ENCODE data around the gene DNM2. TPM values are rescaled to one million over a fixed set of nuclear protein-coding genes. Genes with fewer than 3 reads are reported as not detected.

The DNM2 gene
- total and polyA plus RNA-seq, 10 of the 15 experiments (the other 5 are each of a cell fraction or from before 2014, with no cell fraction given), result 1.2 to 146 (median 68.9) TPM

DNA sequence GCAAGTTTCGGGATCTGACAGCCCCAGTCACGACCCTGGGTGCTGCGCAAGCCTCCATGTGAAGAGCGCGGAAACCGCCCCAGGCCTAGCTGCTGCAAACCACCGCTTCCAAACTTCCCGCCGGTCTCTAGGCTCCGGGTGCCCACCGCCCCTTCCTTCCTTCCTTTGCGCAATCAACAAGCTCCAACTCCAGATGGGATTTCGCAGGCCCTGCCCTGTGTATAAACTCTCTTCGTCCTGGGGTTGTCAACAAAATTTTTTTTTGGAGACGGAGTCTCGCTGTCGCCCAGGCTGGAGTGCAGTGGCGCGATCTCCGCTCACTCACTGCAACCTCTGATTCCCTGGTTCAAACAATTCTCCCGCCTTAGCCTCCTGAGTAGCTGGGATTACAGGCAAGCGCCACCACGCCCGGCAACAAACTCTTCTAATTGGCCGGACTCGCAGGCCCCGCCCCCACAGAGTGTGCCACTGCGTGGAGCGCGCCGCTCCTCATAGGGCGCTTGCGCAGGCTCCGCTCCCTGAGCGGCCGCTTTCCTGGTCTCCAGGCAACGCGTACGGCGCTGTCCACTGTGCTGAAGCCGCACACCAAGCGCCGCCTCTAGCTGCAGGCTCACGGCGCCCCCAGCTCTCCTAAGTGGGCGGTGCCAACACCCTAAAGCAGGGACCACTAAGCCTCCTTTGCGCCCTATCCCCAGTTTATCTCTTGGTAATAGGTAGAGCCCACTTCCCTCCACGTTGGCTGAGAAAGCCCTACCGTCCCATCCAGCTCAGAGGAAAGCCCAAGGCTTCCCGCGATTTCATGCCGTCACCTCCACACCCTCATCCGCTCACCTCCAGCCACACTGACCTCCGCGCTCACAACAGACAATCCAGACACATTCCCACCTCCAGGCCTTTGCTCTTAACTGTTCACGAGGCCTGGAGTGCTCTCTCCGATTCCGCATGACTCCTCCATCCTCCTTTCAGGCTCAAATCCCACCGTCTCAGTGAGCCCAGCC is 22.2 kb upstream of the DNM2 start (continued):
- TF ChIP-seq MXI1 (IDR thresholded peaks at IDR 0.05; ENCODE audit: low read depth, low read length) (peak; percentile 98), CBX3 (IDR thresholded peaks at IDR 0.05; ENCODE audit: borderline replicate concordance, low read depth) (no peak), ZNF24 (IDR thresholded peaks at IDR 0.05) (no peak), MTA2 (IDR thresholded peaks at IDR 0.05; ENCODE audit: low read depth) (no peak), SRF (IDR thresholded peaks at IDR 0.05; ENCODE audit: low read depth in 2 of 2, low read length in 2 of 2) (no peak), IKZF1 (conservative IDR thresholded peaks at IDR 0.05) (0 out of 2 replicates have a peak, but pooled peaks have one; percentile 22), NR2C2 (IDR thresholded peaks at IDR 0.05; ENCODE audit: borderline replicate concordance, control insufficient read depth, insufficient read length, low read depth) (no peak), WRNIP1 (IDR thresholded peaks at IDR 0.05; ENCODE audit: borderline replicate concordance, low read depth, low read length) (no peak), TBL1XR1 (IDR thresholded peaks at IDR 0.05; ENCODE audit: low read depth, low read length) (no peak), BRCA1 (IDR thresholded peaks at IDR 0.05; ENCODE audit: low read depth, low read length) (no peak), BHLHE40 (IDR thresholded peaks at IDR 0.05; ENCODE audit: borderline replicate concordance in 1 of 2, low read depth in 2 of 2, low read length in 1 of 2) (peak; percentile 28 to 70; a peak in 2 of 4 replicates), BMI1 (IDR thresholded peaks at IDR 0.05; ENCODE audit: borderline replicate concordance) (peak; percentile 96), MEF2B (IDR thresholded peaks at IDR 0.05; ENCODE audit: partially characterized antibody, poor library complexity, severe bottlenecking) (no peak), IKZF2 (IDR thresholded peaks at IDR 0.05) (no peak), POLR2AphosphoS2 (IDR thresholded peaks at IDR 0.05; ENCODE audit: low read depth, low read length) (no peak)
- TF ChIP-seq, protein P1, sequence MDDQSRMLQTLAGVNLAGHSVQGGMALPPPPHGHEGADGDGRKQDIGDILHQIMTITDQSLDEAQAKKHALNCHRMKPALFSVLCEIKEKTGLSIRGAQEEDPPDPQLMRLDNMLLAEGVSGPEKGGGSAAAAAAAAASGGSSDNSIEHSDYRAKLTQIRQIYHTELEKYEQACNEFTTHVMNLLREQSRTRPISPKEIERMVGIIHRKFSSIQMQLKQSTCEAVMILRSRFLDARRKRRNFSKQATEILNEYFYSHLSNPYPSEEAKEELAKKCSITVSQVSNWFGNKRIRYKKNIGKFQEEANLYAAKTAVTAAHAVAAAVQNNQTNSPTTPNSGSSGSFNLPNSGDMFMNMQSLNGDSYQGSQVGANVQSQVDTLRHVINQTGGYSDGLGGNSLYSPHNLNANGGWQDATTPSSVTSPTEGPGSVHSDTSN (IDR thresholded peaks at IDR 0.05; ENCODE audit: insufficient replicate concordance, low read depth, low read length), result no peak
- TF ChIP-seq, protein P2, sequence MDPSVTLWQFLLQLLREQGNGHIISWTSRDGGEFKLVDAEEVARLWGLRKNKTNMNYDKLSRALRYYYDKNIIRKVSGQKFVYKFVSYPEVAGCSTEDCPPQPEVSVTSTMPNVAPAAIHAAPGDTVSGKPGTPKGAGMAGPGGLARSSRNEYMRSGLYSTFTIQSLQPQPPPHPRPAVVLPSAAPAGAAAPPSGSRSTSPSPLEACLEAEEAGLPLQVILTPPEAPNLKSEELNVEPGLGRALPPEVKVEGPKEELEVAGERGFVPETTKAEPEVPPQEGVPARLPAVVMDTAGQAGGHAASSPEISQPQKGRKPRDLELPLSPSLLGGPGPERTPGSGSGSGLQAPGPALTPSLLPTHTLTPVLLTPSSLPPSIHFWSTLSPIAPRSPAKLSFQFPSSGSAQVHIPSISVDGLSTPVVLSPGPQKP (IDR thresholded peaks at IDR 0.05; ENCODE audit: low read depth, low read length), result no peak
- TF ChIP-seq, protein P3, sequence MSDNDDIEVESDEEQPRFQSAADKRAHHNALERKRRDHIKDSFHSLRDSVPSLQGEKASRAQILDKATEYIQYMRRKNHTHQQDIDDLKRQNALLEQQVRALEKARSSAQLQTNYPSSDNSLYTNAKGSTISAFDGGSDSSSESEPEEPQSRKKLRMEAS (IDR thresholded peaks at IDR 0.05; ENCODE audit: low read depth, low read length), result peak; percentile 60; the same call in 1 of the 2 replicates
- TF ChIP-seq, protein P4, sequence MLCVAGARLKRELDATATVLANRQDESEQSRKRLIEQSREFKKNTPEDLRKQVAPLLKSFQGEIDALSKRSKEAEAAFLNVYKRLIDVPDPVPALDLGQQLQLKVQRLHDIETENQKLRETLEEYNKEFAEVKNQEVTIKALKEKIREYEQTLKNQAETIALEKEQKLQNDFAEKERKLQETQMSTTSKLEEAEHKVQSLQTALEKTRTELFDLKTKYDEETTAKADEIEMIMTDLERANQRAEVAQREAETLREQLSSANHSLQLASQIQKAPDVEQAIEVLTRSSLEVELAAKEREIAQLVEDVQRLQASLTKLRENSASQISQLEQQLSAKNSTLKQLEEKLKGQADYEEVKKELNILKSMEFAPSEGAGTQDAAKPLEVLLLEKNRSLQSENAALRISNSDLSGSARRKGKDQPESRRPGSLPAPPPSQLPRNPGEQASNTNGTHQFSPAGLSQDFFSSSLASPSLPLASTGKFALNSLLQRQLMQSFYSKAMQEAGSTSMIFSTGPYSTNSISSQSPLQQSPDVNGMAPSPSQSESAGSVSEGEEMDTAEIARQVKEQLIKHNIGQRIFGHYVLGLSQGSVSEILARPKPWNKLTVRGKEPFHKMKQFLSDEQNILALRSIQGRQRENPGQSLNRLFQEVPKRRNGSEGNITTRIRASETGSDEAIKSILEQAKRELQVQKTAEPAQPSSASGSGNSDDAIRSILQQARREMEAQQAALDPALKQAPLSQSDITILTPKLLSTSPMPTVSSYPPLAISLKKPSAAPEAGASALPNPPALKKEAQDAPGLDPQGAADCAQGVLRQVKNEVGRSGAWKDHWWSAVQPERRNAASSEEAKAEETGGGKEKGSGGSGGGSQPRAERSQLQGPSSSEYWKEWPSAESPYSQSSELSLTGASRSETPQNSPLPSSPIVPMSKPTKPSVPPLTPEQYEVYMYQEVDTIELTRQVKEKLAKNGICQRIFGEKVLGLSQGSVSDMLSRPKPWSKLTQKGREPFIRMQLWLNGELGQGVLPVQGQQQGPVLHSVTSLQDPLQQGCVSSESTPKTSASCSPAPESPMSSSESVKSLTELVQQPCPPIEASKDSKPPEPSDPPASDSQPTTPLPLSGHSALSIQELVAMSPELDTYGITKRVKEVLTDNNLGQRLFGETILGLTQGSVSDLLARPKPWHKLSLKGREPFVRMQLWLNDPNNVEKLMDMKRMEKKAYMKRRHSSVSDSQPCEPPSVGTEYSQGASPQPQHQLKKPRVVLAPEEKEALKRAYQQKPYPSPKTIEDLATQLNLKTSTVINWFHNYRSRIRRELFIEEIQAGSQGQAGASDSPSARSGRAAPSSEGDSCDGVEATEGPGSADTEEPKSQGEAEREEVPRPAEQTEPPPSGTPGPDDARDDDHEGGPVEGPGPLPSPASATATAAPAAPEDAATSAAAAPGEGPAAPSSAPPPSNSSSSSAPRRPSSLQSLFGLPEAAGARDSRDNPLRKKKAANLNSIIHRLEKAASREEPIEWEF (IDR thresholded peaks at IDR 0.05; ENCODE audit: insufficient replicate concordance, low read depth, low read length), result no peak
